Gastrocnemius medialis (tissue), 4 donors: ENCODE results near the gene GLI2. TPM values are rescaled to one million over a fixed set of nuclear protein-coding genes. Genes with fewer than 3 reads are reported as not detected.

Source experiments
- ATAC-seq, 2 donors: fragments of 150-250 bp; one replicate each; pipeline ENCODE4 v1.9.1; 2016
- DNase-seq, 2 donors: peaks; one replicate each; pipeline ENCODE4 v3.0.0-alpha.2; 2019
- H3K27ac ChIP-seq, 4 donors: fragments of 200-600 bp; sonication (generic); 1 replicate in 1 of 4; 2 replicates in 3 of 4; pipeline ENCODE4 v1.5.1; 2016 to 2018; ENCODE audit warnings: mild to moderate bottlenecking in 2 of 4, moderate library complexity in 1 of 4
- H3K27me3 ChIP-seq, 3 donors: fragments of 200-600 bp; sonication (generic) in 2 of 3; 1 replicate in 1 of 3; 2 replicates in 2 of 3; pipeline versions ENCODE4 v1.5.1 to v1.6.0; 2016 to 2019; ENCODE audit warnings: mild to moderate bottlenecking in 1 of 3, moderate library complexity in 1 of 3
- H3K36me3 ChIP-seq, 2 donors: fragments of 200-600 bp; sonication (generic) in 1 of 2; one replicate each; pipeline ENCODE4 v1.5.1; 2017 to 2018
- H3K4me1 ChIP-seq, 2 donors: fragments of 200-600 bp; sonication (generic) in 1 of 2; one replicate each; pipeline ENCODE4 v1.5.1; 2016 to 2017; ENCODE audit warnings: mild to moderate bottlenecking in 2 of 2
- H3K4me3 ChIP-seq, 4 donors: fragments of 200-600 bp; sonication (generic) in 3 of 4; 1 replicate in 1 of 4; 2 replicates in 3 of 4; pipeline ENCODE4 v1.5.1; 2016 to 2019; ENCODE audit warnings: mild to moderate bottlenecking in 2 of 4
- H3K9me3 ChIP-seq, 3 donors: fragments of 200-600 bp; sonication (generic) in 2 of 3; 1 replicate in 1 of 3; 2 replicates in 2 of 3; pipeline ENCODE4 v1.5.1; 2016 to 2019
- POLR2A ChIP-seq, 2 donors: fragments of 450-650 bp; IDR thresholded peaks; one replicate each; pipeline ENCODE4 v1.6.1; 2017; ENCODE audit warnings: antibody characterized with exemption in 2 of 2, mild to moderate bottlenecking in 2 of 2, moderate library complexity in 2 of 2
- in situ Hi-C, 4 donors: fragments of 200-750 bp; cut with MboI; loops; one replicate each; pipeline versions ENCODE4 v1.15.0 to v1.8.0; 2017; ENCODE audit warnings: low sequenced_read_pairs in 4 of 4
- intact Hi-C: fragments of 100-400 bp; cut with DNase I; formaldehyde crosslinking; loops from one replicate; pipeline ENCODE4 v1.15.1; 2023; ENCODE audit warnings: low total_unique reads
- total RNA-seq, 4 donors: library from RNA; depleted of rRNA; stranded (reverse); fragments of >200 nt; gene quantifications; one replicate each; pipeline versions ENCODE4 v1.1.0 to v1.2.3, GENCODE V29; 2016
- TF ChIP-seq, protein P1 (sequence below), 5 experiments: fragments of 450-650 bp in 3 of 5; fragments of 200-600 bp in 2 of 5; sonication (generic) in 2 of 5; IDR thresholded peaks in 4 of 5; conservative IDR thresholded peaks in 1 of 5; 1 replicate in 4 of 5; 2 replicates in 1 of 5; pipeline ENCODE4 v1.5.1; 2016 to 2019; ENCODE audit warnings: antibody characterized with exemption in 5 of 5, mild to moderate bottlenecking in 3 of 5, moderate library complexity in 3 of 5

The GLI2 gene
- total RNA-seq, 4 donors from 2014 or later = 0.27 to 0.49 (median 0.29) TPM

DNA sequence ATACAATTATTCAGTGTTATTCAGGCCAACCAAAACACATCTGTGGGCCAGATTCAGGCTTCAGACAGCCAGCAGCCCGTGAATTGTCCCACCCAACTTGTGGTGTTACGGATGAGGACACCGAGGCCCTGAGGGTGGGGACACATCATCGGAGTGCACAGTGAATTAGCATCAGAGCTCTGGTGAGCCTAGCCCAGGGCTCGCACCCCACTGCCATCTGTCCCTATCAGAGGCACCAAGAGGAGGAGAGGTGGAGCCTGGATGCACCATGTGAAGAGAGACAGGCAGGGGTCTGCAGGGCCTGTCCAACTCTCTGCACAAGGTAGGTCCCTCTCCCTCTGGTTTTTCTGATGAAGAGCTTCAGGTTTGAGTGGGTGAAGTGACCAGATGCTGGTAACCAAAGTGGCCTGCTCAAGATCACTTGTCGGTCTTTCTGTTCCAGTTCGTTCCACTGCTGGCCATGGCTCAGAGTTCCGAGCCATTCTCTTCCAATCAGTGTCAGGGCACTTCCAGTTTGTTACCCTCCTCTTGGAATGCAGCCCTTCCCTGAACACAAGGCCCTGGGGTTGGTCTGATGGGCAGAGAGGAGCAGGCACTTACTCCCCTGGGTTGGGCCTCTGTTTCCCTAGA lies 14.8 kb upstream of the GLI2 start:
- H3K4me3 ChIP-seq = no peak overlapping the region
- in situ Hi-C loops (loop anchor here in 2 of 4 donors (25.0 kb wide), 2 partner anchors 591 to 616 kb away; no protein-coding TSS in a partner anchor), intact Hi-C loops (no loop called here)
- peaks cover 0 to 5% of the 10 kb centered on the region in 2 donors for H3K4me1 ChIP-seq
- no peak for DNase-seq
- no peak for ATAC-seq
- TF ChIP-seq, protein P1, sequence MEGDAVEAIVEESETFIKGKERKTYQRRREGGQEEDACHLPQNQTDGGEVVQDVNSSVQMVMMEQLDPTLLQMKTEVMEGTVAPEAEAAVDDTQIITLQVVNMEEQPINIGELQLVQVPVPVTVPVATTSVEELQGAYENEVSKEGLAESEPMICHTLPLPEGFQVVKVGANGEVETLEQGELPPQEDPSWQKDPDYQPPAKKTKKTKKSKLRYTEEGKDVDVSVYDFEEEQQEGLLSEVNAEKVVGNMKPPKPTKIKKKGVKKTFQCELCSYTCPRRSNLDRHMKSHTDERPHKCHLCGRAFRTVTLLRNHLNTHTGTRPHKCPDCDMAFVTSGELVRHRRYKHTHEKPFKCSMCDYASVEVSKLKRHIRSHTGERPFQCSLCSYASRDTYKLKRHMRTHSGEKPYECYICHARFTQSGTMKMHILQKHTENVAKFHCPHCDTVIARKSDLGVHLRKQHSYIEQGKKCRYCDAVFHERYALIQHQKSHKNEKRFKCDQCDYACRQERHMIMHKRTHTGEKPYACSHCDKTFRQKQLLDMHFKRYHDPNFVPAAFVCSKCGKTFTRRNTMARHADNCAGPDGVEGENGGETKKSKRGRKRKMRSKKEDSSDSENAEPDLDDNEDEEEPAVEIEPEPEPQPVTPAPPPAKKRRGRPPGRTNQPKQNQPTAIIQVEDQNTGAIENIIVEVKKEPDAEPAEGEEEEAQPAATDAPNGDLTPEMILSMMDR (IDR thresholded peaks at IDR 0.05 in 4 of 5, conservative IDR thresholded peaks at IDR 0.05 in 1 of 5) = no peak
- TF ChIP-seq POLR2A (IDR thresholded peaks at IDR 0.05) = no peak
- H3K36me3 ChIP-seq = no peaks in the 10 kb centered on the region
- no peaks in the 10 kb centered on the region for H3K27me3 ChIP-seq
- peaks cover 0 to 2% (median 0%) of the 10 kb centered on the region in 3 donors for H3K9me3 ChIP-seq
- no peak overlapping the region for H3K27ac ChIP-seq

DNA sequence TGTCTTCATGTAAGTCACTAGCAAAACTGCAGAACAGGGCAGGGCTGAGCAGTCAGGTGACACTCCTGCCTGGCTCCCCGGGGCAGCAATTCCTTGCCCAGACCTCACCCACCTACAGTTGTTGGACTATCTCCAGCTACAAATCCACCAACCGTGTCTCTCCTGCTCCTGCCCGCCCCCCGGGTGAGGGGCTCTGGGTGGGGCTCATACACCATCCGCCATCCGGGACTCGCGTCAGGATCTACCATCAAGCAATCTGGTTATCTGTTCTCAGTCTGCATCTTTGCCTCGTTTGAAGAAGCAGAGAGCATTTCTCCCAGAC lies 13.5 kb upstream of the GLI2 start:
- TF ChIP-seq POLR2A (IDR thresholded peaks at IDR 0.05) = no peak
- TF ChIP-seq, protein P1 (IDR thresholded peaks at IDR 0.05 in 4 of 5, conservative IDR thresholded peaks at IDR 0.05 in 1 of 5) = no peak
- in situ Hi-C loops = loop anchor here in 2 of 4 donors (25.0 kb wide), 2 partner anchors 590 to 615 kb away; no protein-coding TSS in a partner anchor

DNA sequence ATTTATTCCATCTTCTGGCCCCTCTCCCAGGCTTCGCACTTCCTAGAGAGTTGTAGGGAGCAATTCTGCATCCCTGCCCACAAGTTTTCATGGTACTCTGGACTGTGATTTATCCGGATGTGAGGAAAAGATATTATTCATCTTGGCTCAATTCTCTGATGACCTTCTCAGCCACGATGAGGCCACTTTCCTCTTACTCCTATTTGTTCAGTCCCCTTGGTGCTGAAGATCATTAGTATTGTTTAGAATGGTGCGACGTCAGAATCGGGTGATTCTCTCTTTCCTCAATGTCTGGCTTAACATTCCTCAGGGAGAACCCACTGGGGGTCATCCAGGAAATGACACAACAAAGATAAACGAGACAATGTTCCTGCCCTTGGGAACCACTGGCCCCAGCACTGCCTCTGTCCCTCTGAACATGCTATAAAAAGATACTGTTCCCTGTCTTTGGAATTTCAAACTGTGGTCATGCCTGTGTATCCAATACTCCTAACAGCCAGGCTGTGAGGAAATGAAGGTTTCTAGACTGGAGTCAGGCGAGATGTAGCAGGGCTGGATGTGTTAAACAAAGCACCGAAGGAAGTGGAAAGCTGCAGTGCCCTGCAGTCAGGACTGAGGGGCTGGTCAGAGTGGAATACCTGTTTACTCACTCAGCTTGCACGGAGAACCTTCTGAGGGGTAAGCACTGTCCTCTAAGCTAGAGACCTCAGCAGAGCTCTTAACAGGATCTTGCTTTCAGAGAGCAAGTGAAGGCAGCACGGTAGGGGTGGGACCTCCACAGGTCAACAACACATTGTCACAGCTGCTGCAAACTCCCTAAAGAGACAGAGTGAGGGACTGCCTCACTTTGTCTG lies 12.9 kb upstream of the GLI2 start:
- in situ Hi-C loops = loop anchor here in 2 of 4 donors (25.0 kb wide), 2 partner anchors 590 to 615 kb away; no protein-coding TSS in a partner anchor
- no peak overlapping the region for H3K27ac ChIP-seq

More for the DNA sequence above, 13.5 kb upstream of the GLI2 start:
- Histone ChIP-seq H3K36me3 (no peaks in the 10 kb centered on the region), H3K4me3 (no peak overlapping the region), H3K27me3 (no peaks in the 10 kb centered on the region), H3K27ac (no peak overlapping the region), H3K4me1 (peaks cover 0 to 5% of the 10 kb centered on the region in 2 donors), H3K9me3 (peaks cover 0 to 4% (median 0%) of the 10 kb centered on the region in 3 donors)
- ATAC-seq (no peak), DNase-seq (no peak)
- intact Hi-C loops = no loop called here

DNA sequence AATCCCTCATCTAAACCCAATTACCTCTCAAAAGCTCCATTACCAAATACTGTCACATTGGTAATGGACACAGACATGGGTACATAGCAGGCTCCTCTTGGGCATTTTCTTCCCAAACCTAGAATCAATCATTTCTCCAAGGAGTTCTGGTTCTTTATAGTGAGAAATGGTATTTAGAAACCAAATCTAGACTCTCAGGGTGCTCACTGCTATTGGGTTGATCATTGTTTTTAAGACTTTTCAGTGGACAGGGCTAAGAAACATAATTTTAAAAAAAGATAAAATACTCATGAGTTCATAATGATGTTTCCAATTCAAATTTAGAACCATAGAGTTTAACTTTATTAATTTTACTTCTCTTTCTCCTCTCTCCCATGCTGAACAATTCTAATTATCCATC lies 9.4 kb upstream of the GLI2 start:
- no peaks in the 10 kb centered on the region for H3K36me3 ChIP-seq
- peaks cover 0 to 4% (median 0%) of the 10 kb centered on the region in 3 donors for H3K9me3 ChIP-seq
- peaks cover 0 to 5% of the 10 kb centered on the region in 2 donors for H3K4me1 ChIP-seq
- H3K27me3 ChIP-seq = no peaks in the 10 kb centered on the region
- no peak overlapping the region for H3K4me3 ChIP-seq
- intact Hi-C loops = no loop called here
- TF ChIP-seq, protein P1 (IDR thresholded peaks at IDR 0.05 in 4 of 5, conservative IDR thresholded peaks at IDR 0.05 in 1 of 5) = no peak
- no peak for TF ChIP-seq POLR2A (IDR thresholded peaks at IDR 0.05)
- no peak for DNase-seq
- in situ Hi-C loops = no loop called here
- no peak for ATAC-seq
- H3K27ac ChIP-seq = no peak overlapping the region

More for the DNA sequence above, 12.9 kb upstream of the GLI2 start:
- DNase-seq = no peak
- Histone ChIP-seq H3K9me3 (peaks cover 0 to 4% (median 0%) of the 10 kb centered on the region in 3 donors), H3K36me3 (no peaks in the 10 kb centered on the region), H3K4me1 (peaks cover 0 to 5% of the 10 kb centered on the region in 2 donors), H3K27me3 (no peaks in the 10 kb centered on the region), H3K4me3 (no peak overlapping the region)
- intact Hi-C loops = no loop called here
- ATAC-seq = peak; percentile 30 to 36
- TF ChIP-seq, protein P1 (IDR thresholded peaks at IDR 0.05 in 4 of 5, conservative IDR thresholded peaks at IDR 0.05 in 1 of 5) = no peak
- no peak for TF ChIP-seq POLR2A (IDR thresholded peaks at IDR 0.05)
